HepG2 (cell line): ENCODE results near the gene PREX1. TPM values are rescaled to one million over a fixed set of nuclear protein-coding genes. Genes with fewer than 3 reads are reported as not detected.

ENCODE experiments used
- ATAC-seq: fragments of 200-7000 bp; cut with Tn5 transposase; 3 replicates; pipeline ENCODE4 v1.9.1; 2020; ENCODE audit warnings: mild to moderate bottlenecking, moderate library complexity
- BruUV-seq: library from RNA; stranded (reverse); fragments of 400-500 nt; replicated peaks from 2 replicates; lab custom pipeline; 2021; lab: Mats Ljungman, UMichigan
- CTCF ChIA-PET: fragments of 300-600 bp; formaldehyde crosslinking; extraction: SDS; loops from one replicate; lab custom pipeline; 2021; ENCODE audit warnings: low total read pairs, inconsistent platforms, low intra/inter-chr PET ratio; lab: Yijun Ruan, JAX
- POLR2A ChIA-PET: fragments of 350-600 bp; sonication (Branson Sonifier 250); formaldehyde crosslinking; loops from one replicate; lab custom pipeline; 2020; ENCODE audit warnings: antibody characterized with exemption, inconsistent platforms; lab: Yijun Ruan, JAX
- DNase-seq: peaks from one replicate; pipeline ENCODE4 v3.0.0-alpha.2; 2015; ENCODE audit warnings: low spot score
- FAIRE-seq: peaks from 3 replicates; lab custom pipeline; 2011; peaks lifted over from hg19 to GRCh38; lab: Jason Lieb, UNC
- H2AFZ ChIP-seq: one replicate; pipeline ENCODE4 v1.6.1; 2011; ENCODE audit warnings: low read length, inconsistent platforms
- H3K27ac ChIP-seq: fragments of 300-600 bp; 3 replicates; pipeline ENCODE4 v1.8.0; 2011; ENCODE audit warnings: mixed run types, mild to moderate bottlenecking, mixed read lengths, low read length, inconsistent platforms; ENCODE audit not compliant: insufficient read depth; ENCODE audit errors: extremely low read length
- H3K27me3 ChIP-seq, 2 experiments: fragments of 200-600 bp in 1 of 2; 2 replicates in 1 of 2; 3 replicates in 1 of 2; pipeline versions ENCODE4 v1.6.0 to v1.8.0; 2011; ENCODE audit warnings: low read length in 2 of 2, mild to moderate bottlenecking in 2 of 2, moderate library complexity in 2 of 2, inconsistent platforms in 1 of 2; ENCODE audit not compliant: insufficient read depth in 2 of 2, control insufficient read depth in 1 of 2
- H3K36me3 ChIP-seq, 2 experiments: fragments of 200-600 bp in 1 of 2; replicated peaks in 1 of 2; 2 replicates in 1 of 2; 3 replicates in 1 of 2; pipeline versions ENCODE4 v1.5.1 to v1.8.0; 2011; ENCODE audit warnings: low read length in 2 of 2, inconsistent platforms in 1 of 2; ENCODE audit not compliant: insufficient read depth in 2 of 2, control insufficient read depth in 1 of 2
- H3K4me1 ChIP-seq: 2 replicates; pipeline ENCODE4 v1.5.1; 2012; ENCODE audit warnings: low read length, inconsistent platforms; ENCODE audit not compliant: insufficient read depth
- H3K4me2 ChIP-seq: 2 replicates; pipeline ENCODE4 v1.6.0; 2011; ENCODE audit warnings: low read depth, low read length, inconsistent platforms
- H3K4me3 ChIP-seq, 3 experiments: fragments of 200-600 bp in 1 of 3; sonication (generic), shearing (Covaris generic) in 1 of 3; replicated peaks in 1 of 3; 2 replicates each; pipeline ENCODE4 v1.5.1; 2011 to 2016; ENCODE audit warnings: low read length in 3 of 3, inconsistent platforms in 2 of 3, low read depth in 2 of 3, mild to moderate bottlenecking in 2 of 3, control low read depth in 1 of 3, mixed read lengths in 1 of 3; ENCODE audit not compliant: insufficient read depth in 1 of 3
- H3K79me2 ChIP-seq: one replicate; pipeline ENCODE4 v1.6.1; 2011; ENCODE audit warnings: low read length, inconsistent platforms; ENCODE audit not compliant: insufficient read depth
- H3K9ac ChIP-seq: 2 replicates; pipeline ENCODE4 v1.6.0; 2011; ENCODE audit warnings: mild to moderate bottlenecking, low read depth, low read length, inconsistent platforms; ENCODE audit not compliant: insufficient read depth
- H3K9me3 ChIP-seq: 2 replicates; pipeline ENCODE4 v1.5.1; 2012; ENCODE audit warnings: mild to moderate bottlenecking, low read length
- H4K20me1 ChIP-seq: 2 replicates; pipeline ENCODE4 v1.6.0; 2011; ENCODE audit warnings: inconsistent platforms, mild to moderate bottlenecking, low read length, moderate library complexity; ENCODE audit not compliant: insufficient read depth
- ATAD3A ChIP-seq: sonication (generic); formaldehyde crosslinking; IDR thresholded peaks from 2 replicates; pipeline ENCODE4 v1.4.0; 2020; ENCODE audit warnings: missing genetic modification reagents
- CCDC6 ChIP-seq: sonication (generic); formaldehyde crosslinking; IDR thresholded peaks from 2 replicates; pipeline ENCODE4 v1.8.1; 2022; ENCODE audit warnings: mild to moderate bottlenecking, missing genetic modification reagents, moderate library complexity
- GZF1 ChIP-seq: sonication (generic); formaldehyde crosslinking; IDR thresholded peaks from 2 replicates; pipeline ENCODE4 v1.5.1; 2020; ENCODE audit warnings: mild to moderate bottlenecking, missing genetic modification reagents
- IRX3 ChIP-seq: sonication (generic); formaldehyde crosslinking; IDR thresholded peaks from 2 replicates; pipeline ENCODE4 v1.8.1; 2023; ENCODE audit warnings: mild to moderate bottlenecking, low read depth, missing genetic modification reagents, borderline replicate concordance
- NFKB2 ChIP-seq: sonication (generic); formaldehyde crosslinking; IDR thresholded peaks from 2 replicates; pipeline ENCODE4 v1.4.0; 2020; ENCODE audit warnings: missing genetic modification reagents, borderline replicate concordance
- NR2F1 ChIP-seq, 2 experiments: fragments of 450-650 bp in 1 of 2; formaldehyde crosslinking in 1 of 2; IDR thresholded peaks; 2 replicates each; pipeline versions ENCODE4 v1.5.0 to v1.6.1; 2016 to 2020; ENCODE audit warnings: mild to moderate bottlenecking in 1 of 2, missing compliant biosample characterization in 1 of 2, missing genetic modification reagents in 1 of 2, moderate library complexity in 1 of 2
- NRL ChIP-seq: sonication (generic); formaldehyde crosslinking; IDR thresholded peaks from 2 replicates; pipeline ENCODE4 v1.5.0; 2020; ENCODE audit warnings: missing genetic modification reagents, mild to moderate bottlenecking, moderate library complexity, borderline replicate concordance
- TCF12 ChIP-seq, 2 experiments: fragments of 450-650 bp in 1 of 2; sonication (generic) in 1 of 2; formaldehyde crosslinking in 1 of 2; IDR thresholded peaks; 2 replicates each; pipeline versions ENCODE4 v1.6.1 to v1.8.0; 2017 to 2022; ENCODE audit warnings: antibody characterized with exemption in 1 of 2, mild to moderate bottlenecking in 1 of 2, missing genetic modification reagents in 1 of 2, moderate library complexity in 1 of 2
- ZNF383 ChIP-seq: sonication (generic); formaldehyde crosslinking; IDR thresholded peaks from 2 replicates; pipeline ENCODE4 v1.4.0; 2020; ENCODE audit warnings: missing genetic modification reagents, mild to moderate bottlenecking, borderline replicate concordance
- WGBS: methylation state at CpG from one replicate; pipeline ENCODE4 v1.1.6; 2017; ENCODE audit warnings: low lambda C conversion rate; 5-methylcytosine and 5-hydroxymethylcytosine counted together
- in situ Hi-C: cut with HindIII; loops from 2 replicates; pipeline ENCODE4 v1.10.0; 2017; ENCODE audit warnings: low pct_unique_long_range_greater_than_20kb; ENCODE audit not compliant: extremely low pct_ligation_motif_present
- intact Hi-C: fragments of 100-400 bp; cut with micrococcal nuclease; formaldehyde crosslinking; loops from one replicate; pipeline ENCODE4 v1.10.0; 2022; ENCODE audit not compliant: unreplicated experiment
- polyA plus RNA-seq, 8 experiments: library from polyadenylated mRNA; depleted of rRNA in 3 of 8; stranded (reverse) in 7 of 8; unstranded in 1 of 8; fragments of >200 nt; fragmentation: Illumina TruSeq in 4 of 8; extraction: Trizol in 4 of 8; gene quantifications; 2 replicates each; pipeline versions ENCODE4 v1.2.1 to v1.2.3, GENCODE V29; 2011 to 2016; ENCODE audit warnings: low read depth in 4 of 8, missing spikeins in 1 of 8, mixed read lengths in 1 of 8; ENCODE audit not compliant: insufficient read depth in 1 of 8
- total RNA-seq, 5 experiments: library from RNA; depleted of rRNA; stranded (reverse); fragments of >200 nt; fragmentation: Illumina TruSeq; extraction: Trizol; gene quantifications; 2 replicates each; pipeline ENCODE4 v1.2.3, GENCODE V29; 2016; ENCODE audit warnings: low read depth in 1 of 5
- TF ChIP-seq, protein P1 (sequence below): sonication (generic); formaldehyde crosslinking; IDR thresholded peaks from 2 replicates; pipeline ENCODE4 v1.5.0; 2020; ENCODE audit warnings: mild to moderate bottlenecking, missing genetic modification reagents
- TF ChIP-seq, protein P2 (sequence below): sonication (generic); formaldehyde crosslinking; IDR thresholded peaks from 2 replicates; pipeline ENCODE4 v1.4.0; 2020; ENCODE audit warnings: mild to moderate bottlenecking, missing genetic modification reagents
- TF ChIP-seq, protein P3 (sequence below): sonication (generic); formaldehyde crosslinking; IDR thresholded peaks from 2 replicates; pipeline ENCODE4 v1.5.0; 2020; ENCODE audit warnings: mild to moderate bottlenecking, missing genetic modification reagents
- TF ChIP-seq, protein P4 (sequence below): sonication (generic); formaldehyde crosslinking; IDR thresholded peaks from 2 replicates; pipeline ENCODE4 v1.5.0; 2020; ENCODE audit warnings: missing genetic modification reagents, mild to moderate bottlenecking, borderline replicate concordance
- TF ChIP-seq, protein P5 (sequence below): sonication (generic); formaldehyde crosslinking; IDR thresholded peaks from 2 replicates; pipeline ENCODE4 v1.4.0; 2020; ENCODE audit warnings: missing genetic modification reagents

PREX1 gene
- total and polyA plus RNA-seq, 2 of the 13 experiments (the other 11 are each of a cell fraction or from before 2014, with no cell fraction given): 0.02 to 0.04 TPM

DNA sequence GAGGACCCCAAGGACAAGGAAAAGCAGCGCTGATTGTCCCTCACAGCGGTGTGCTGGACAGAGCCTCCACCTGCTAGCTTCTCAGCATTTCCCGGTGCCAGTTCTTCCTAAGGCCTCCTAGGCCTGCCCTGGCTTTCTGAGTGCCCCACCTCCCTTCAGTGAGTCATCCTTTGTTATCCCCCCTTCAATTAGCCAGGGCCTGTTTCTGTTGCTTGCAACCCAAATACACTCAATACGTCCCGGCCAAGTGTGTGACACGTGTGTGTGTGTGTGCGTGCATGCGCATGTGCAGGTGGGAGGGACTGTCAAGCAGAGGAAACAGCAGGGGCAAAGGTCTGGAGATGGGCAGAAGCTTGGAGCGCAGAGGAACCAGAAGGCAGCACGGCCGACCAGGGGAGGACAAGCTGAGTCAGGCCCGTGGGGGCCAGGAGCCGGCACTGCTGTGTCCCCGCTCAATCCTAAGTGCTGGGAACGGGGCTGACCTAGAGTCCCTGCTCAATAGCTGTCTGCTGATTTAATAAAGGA is 159.8 kb downstream of the PREX1 start:
- peak; percentile 76 for ATAC-seq
- POLR2A ChIA-PET: interaction anchor here (0.7 to 1.4 kb wide), 3 partner anchors 10 to 254 kb away, joined by 3 read pairs; partner anchors contain the start of gene ARFGEF2
- H3K4me3 ChIP-seq: peak overlapping the region in 2 of 3 experiments; percentile 13 to 32; a peak in 3 of 6 replicates
- intact Hi-C loops (no loop called here), in situ Hi-C loops (no loop called here)
- H3K4me1 ChIP-seq: peaks cover 13% of the 10 kb centered on the region; the same call in 1 of the 2 replicates
- BruUV-seq: no TSS peak
- peak; percentile 55 for FAIRE-seq
- H3K9me3 ChIP-seq: no peaks in the 10 kb centered on the region
- WGBS: 24% methylated on average over 12 of the region's 15 CpGs
- no peak overlapping the region for H2AFZ ChIP-seq
- no peak overlapping the region for H3K9ac ChIP-seq
- H4K20me1 ChIP-seq: no peaks in the 10 kb centered on the region
- CTCF ChIA-PET: no interaction called here
- H3K79me2 ChIP-seq: no peaks in the 10 kb centered on the region
- peak overlapping the region; percentile 71 for H3K4me2 ChIP-seq
- DNase-seq: peak; percentile 46
- H3K36me3 ChIP-seq: no peaks in the 10 kb centered on the region
- no peak overlapping the region for H3K27ac ChIP-seq
- peaks cover 10 to 46% of the 10 kb centered on the region in 2 experiments; a peak in 4 of 5 replicates for H3K27me3 ChIP-seq
- TF ChIP-seq, protein P1, sequence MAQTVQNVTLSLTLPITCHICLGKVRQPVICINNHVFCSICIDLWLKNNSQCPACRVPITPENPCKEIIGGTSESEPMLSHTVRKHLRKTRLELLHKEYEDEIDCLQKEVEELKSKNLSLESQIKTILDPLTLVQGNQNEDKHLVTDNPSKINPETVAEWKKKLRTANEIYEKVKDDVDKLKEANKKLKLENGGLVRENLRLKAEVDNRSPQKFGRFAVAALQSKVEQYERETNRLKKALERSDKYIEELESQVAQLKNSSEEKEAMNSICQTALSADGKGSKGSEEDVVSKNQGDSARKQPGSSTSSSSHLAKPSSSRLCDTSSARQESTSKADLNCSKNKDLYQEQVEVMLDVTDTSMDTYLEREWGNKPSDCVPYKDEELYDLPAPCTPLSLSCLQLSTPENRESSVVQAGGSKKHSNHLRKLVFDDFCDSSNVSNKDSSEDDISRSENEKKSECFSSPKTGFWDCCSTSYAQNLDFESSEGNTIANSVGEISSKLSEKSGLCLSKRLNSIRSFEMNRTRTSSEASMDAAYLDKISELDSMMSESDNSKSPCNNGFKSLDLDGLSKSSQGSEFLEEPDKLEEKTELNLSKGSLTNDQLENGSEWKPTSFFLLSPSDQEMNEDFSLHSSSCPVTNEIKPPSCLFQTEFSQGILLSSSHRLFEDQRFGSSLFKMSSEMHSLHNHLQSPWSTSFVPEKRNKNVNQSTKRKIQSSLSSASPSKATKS (CRISPR knock-in tag): no peak
- TF ChIP-seq, protein P2, sequence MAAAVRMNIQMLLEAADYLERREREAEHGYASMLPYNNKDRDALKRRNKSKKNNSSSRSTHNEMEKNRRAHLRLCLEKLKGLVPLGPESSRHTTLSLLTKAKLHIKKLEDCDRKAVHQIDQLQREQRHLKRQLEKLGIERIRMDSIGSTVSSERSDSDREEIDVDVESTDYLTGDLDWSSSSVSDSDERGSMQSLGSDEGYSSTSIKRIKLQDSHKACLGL (CRISPR knock-in tag): peak; percentile 64; the same call in 1 of the 2 replicates
- TF ChIP-seq TCF12 (IDR thresholded peaks at IDR 0.05): no peak
- TF ChIP-seq TCF12 (CRISPR knock-in tag; IDR thresholded peaks at IDR 0.05): no peak
- peak; percentile 47; the same call in 1 of the 2 replicates for TF ChIP-seq NRL (CRISPR knock-in tag)
- TF ChIP-seq, protein P3, sequence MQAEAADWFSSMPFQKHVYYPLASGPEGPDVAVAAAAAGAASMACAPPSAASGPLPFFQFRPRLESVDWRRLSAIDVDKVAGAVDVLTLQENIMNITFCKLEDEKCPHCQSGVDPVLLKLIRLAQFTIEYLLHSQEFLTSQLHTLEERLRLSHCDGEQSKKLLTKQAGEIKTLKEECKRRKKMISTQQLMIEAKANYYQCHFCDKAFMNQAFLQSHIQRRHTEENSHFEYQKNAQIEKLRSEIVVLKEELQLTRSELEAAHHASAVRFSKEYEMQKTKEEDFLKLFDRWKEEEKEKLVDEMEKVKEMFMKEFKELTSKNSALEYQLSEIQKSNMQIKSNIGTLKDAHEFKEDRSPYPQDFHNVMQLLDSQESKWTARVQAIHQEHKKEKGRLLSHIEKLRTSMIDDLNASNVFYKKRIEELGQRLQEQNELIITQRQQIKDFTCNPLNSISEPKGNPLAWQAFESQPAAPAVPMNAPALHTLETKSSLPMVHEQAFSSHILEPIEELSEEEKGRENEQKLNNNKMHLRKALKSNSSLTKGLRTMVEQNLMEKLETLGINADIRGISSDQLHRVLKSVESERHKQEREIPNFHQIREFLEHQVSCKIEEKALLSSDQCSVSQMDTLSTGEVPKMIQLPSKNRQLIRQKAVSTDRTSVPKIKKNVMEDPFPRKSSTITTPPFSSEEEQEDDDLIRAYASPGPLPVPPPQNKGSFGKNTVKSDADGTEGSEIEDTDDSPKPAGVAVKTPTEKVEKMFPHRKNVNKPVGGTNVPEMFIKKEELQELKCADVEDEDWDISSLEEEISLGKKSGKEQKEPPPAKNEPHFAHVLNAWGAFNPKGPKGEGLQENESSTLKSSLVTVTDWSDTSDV (CRISPR knock-in tag): 0 out of 2 replicates have a peak, but pooled peaks have one; percentile 30
- no peak for TF ChIP-seq NR2F1 (CRISPR knock-in tag; IDR thresholded peaks at IDR 0.05)
- no peak for TF ChIP-seq GZF1
- TF ChIP-seq, protein P4, sequence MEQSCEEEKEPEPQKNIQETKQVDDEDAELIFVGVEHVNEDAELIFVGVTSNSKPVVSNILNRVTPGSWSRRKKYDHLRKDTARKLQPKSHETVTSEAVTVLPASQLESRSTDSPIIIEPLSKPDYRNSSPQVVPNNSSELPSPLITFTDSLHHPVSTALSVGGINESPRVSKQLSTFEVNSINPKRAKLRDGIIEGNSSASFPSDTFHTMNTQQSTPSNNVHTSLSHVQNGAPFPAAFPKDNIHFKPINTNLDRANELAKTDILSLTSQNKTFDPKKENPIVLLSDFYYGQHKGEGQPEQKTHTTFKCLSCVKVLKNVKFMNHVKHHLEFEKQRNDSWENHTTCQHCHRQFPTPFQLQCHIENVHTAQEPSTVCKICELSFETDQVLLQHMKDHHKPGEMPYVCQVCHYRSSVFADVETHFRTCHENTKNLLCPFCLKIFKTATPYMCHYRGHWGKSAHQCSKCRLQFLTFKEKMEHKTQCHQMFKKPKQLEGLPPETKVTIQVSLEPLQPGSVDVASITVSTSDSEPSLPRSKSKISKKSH (CRISPR knock-in tag): peak; percentile 19; the same call in 1 of the 2 replicates
- no peak for TF ChIP-seq IRX3 (CRISPR knock-in tag)
- TF ChIP-seq ATAD3A (CRISPR knock-in tag): no peak
- TF ChIP-seq, protein P5, sequence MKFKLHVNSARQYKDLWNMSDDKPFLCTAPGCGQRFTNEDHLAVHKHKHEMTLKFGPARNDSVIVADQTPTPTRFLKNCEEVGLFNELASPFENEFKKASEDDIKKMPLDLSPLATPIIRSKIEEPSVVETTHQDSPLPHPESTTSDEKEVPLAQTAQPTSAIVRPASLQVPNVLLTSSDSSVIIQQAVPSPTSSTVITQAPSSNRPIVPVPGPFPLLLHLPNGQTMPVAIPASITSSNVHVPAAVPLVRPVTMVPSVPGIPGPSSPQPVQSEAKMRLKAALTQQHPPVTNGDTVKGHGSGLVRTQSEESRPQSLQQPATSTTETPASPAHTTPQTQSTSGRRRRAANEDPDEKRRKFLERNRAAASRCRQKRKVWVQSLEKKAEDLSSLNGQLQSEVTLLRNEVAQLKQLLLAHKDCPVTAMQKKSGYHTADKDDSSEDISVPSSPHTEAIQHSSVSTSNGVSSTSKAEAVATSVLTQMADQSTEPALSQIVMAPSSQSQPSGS: no peak
- TF ChIP-seq CCDC6: no peak
- TF ChIP-seq ZNF383: peak; percentile 88; the same call in 1 of the 2 replicates
- TF ChIP-seq NFKB2 (CRISPR knock-in tag): peak; percentile 23; the same call in 1 of the 2 replicates
